DOHH2 (cell line): Measurements from ENCODE around the gene MCCC1.

Experiments
- CTCF ChIP-seq: fragments of 200-600 bp; sonication (generic); IDR thresholded peaks from one replicate; pipeline ENCODE4 v1.5.1; 2014; ENCODE audit warnings: antibody characterized with exemption, mild to moderate bottlenecking, low read depth, low read length; ENCODE audit not compliant: poor library complexity, severe bottlenecking
- EZH2phosphoT487 ChIP-seq: fragments of 200-600 bp; sonication (generic); IDR thresholded peaks from 2 replicates; pipeline ENCODE4 v1.6.1; 2017; ENCODE audit warnings: borderline replicate concordance, mild to moderate bottlenecking, antibody characterized with exemption, low read length, moderate library complexity, mixed read lengths

GRCh38 chr3:183031826-183032225 is 67.5 kb downstream of the MCCC1 start:
- TF ChIP-seq CTCF (no peak), EZH2phosphoT487 (no peak)
